Left lung (tissue), 10 donors: ENCODE data around the gene STARD3. TPM values are rescaled to one million over a fixed set of nuclear protein-coding genes. Genes with fewer than 3 reads are reported as not detected.

Source experiments
- ATAC-seq: fragments of 200-7000 bp; cut with Tn5 transposase; one replicate; pipeline ENCODE4 v1.9.1; 2020; ENCODE audit warnings: moderate library complexity
- DNase-seq, 4 donors: peaks; one replicate each; pipeline ENCODE4 v3.0.0-alpha.2; 2013 to 2020
- H3K27ac ChIP-seq, 2 donors: fragments of 200-600 bp; sonication (generic) in 1 of 2; one replicate each; pipeline versions ENCODE4 v1.5.0 to v1.8.0; 2020 to 2021
- H3K27me3 ChIP-seq, 2 donors: fragments of 200-600 bp; sonication (generic) in 1 of 2; one replicate each; pipeline versions ENCODE4 v1.5.0 to v1.8.0; 2020 to 2021
- H3K36me3 ChIP-seq, 2 donors: fragments of 200-600 bp; sonication (generic) in 1 of 2; one replicate each; pipeline versions ENCODE4 v1.5.0 to v1.8.0; 2020 to 2021
- H3K4me1 ChIP-seq, 2 donors: fragments of 200-600 bp; one replicate each; pipeline ENCODE4 v1.8.0; 2021
- H3K4me3 ChIP-seq, 2 donors: fragments of 200-600 bp; sonication (generic) in 1 of 2; one replicate each; pipeline versions ENCODE4 v1.5.0 to v1.8.0; 2020 to 2021; ENCODE audit warnings: mild to moderate bottlenecking in 1 of 2
- H3K9me3 ChIP-seq, 2 donors: fragments of 200-600 bp; sonication (generic) in 1 of 2; one replicate each; pipeline versions ENCODE4 v1.5.0 to v1.8.0; 2020 to 2021
- CTCF ChIP-seq, 2 donors: fragments of 200-600 bp; sonication (generic) in 1 of 2; IDR thresholded peaks; one replicate each; pipeline versions ENCODE4 v1.5.0 to v1.8.0; 2021; ENCODE audit warnings: antibody characterized with exemption in 2 of 2
- intact Hi-C, 2 donors: fragments of 100-400 bp; cut with DNase I; formaldehyde crosslinking; loops; one replicate each; pipeline versions ENCODE4 v1.11.2 to v1.14.2; 2022
- polyA plus RNA-seq, 6 donors: library from polyadenylated mRNA; unstranded; fragments of 120-200 nt; gene quantifications; one replicate each; pipeline ENCODE4 v1.2.1, GENCODE V29; 2013; ENCODE audit not compliant: insufficient read length in 6 of 6
- total RNA-seq, 2 donors: library from RNA; stranded (reverse); fragmentation: NEBNext Ultra II Directional; extraction: Animal tissue kit (Norgen Biotek cat#: 25700); gene quantifications; one replicate each; pipeline ENCODE4 v1.2.1, GENCODE V29; 2021
- donor health status: DM: no; HTN: yes; CAD: no.
- donor health status: DM: no; HTN: no; CAD: no.

The STARD3 gene
- total and polyA plus RNA-seq, 8 donors = 42.1 to 66.1 (median 55.9) TPM

- Histone ChIP-seq H3K4me3 (no peak overlapping the region), H3K4me1 (peaks cover 0 to 6% of the 10 kb centered on the region in 2 donors), H3K36me3 (no peaks in the 10 kb centered on the region), H3K9me3 (no peaks in the 10 kb centered on the region), H3K27ac (no peak overlapping the region), H3K27me3 (peaks cover 12 to 99% of the 10 kb centered on the region in 2 donors)
- DNase-seq (no peak), ATAC-seq (no peak)
- intact Hi-C loops = no loop called here
- no peak for TF ChIP-seq CTCF (IDR thresholded peaks at IDR 0.05)
These were observed 23.9 kb upstream of the STARD3 start for GRCh38 chr17:39612935-39613464.

- Histone ChIP-seq H3K27me3 (peaks cover 0 to 99% of the 10 kb centered on the region in 2 donors), H3K9me3 (no peaks in the 10 kb centered on the region), H3K36me3 (no peaks in the 10 kb centered on the region), H3K27ac (no peak overlapping the region), H3K4me3 (no peak overlapping the region), H3K4me1 (peaks cover 0 to 15% of the 10 kb centered on the region in 2 donors)
- intact Hi-C loops = no loop called here
- DNase-seq (no peak), ATAC-seq (no peak)
- no peak for TF ChIP-seq CTCF (IDR thresholded peaks at IDR 0.05)
These were observed 22.3 kb upstream of the STARD3 start for GRCh38 chr17:39614545-39615157.

- Histone ChIP-seq H3K27ac (no peak overlapping the region), H3K36me3 (no peaks in the 10 kb centered on the region), H3K4me3 (no peak overlapping the region), H3K4me1 (peaks cover 0 to 15% of the 10 kb centered on the region in 2 donors), H3K9me3 (no peaks in the 10 kb centered on the region), H3K27me3 (peaks cover 0 to 94% of the 10 kb centered on the region in 2 donors)
- intact Hi-C loops = no loop called here
- peak in 1 of 4 donors; percentile 59 for DNase-seq
- no peak for TF ChIP-seq CTCF (IDR thresholded peaks at IDR 0.05)
- no peak for ATAC-seq
These were observed 21.5 kb upstream of the STARD3 start for GRCh38 chr17:39615434-39615833.

- intact Hi-C loops = no loop called here
- Histone ChIP-seq H3K36me3 (no peaks in the 10 kb centered on the region), H3K4me3 (peak overlapping the region in 1 of 2 donors; percentile 43), H3K27ac (no peak overlapping the region), H3K4me1 (peaks cover 0 to 17% of the 10 kb centered on the region in 2 donors), H3K9me3 (no peaks in the 10 kb centered on the region), H3K27me3 (peaks cover 0 to 84% of the 10 kb centered on the region in 2 donors)
- no peak for TF ChIP-seq CTCF (IDR thresholded peaks at IDR 0.05)
- DNase-seq (no peak), ATAC-seq (no peak)
These were observed 19.9 kb upstream of the STARD3 start for GRCh38 chr17:39617100-39617445.

GRCh38 chr17:39617446-39618245 is 19.3 kb upstream of the STARD3 start:
- Histone ChIP-seq H3K4me1 (peaks cover 0 to 22% of the 10 kb centered on the region in 2 donors), H3K4me3 (peak overlapping the region; percentile 35 to 43), H3K36me3 (no peaks in the 10 kb centered on the region), H3K27me3 (peaks cover 0 to 78% of the 10 kb centered on the region in 2 donors), H3K27ac (peak overlapping the region in 1 of 2 donors; percentile 60), H3K9me3 (no peaks in the 10 kb centered on the region)
- DNase-seq (peak in 3 of 4 donors; percentile 68 to 89 (median 79)), ATAC-seq (peak; percentile 50)
- TF ChIP-seq CTCF (IDR thresholded peaks at IDR 0.05) = no peak
- intact Hi-C loops = no loop called here
